Smooth muscle cell (in vitro differentiated cells): ENCODE measurements around the gene CCDC148. TPM values are rescaled to one million over a fixed set of nuclear protein-coding genes. Genes with fewer than 3 reads are reported as not detected.

Source experiments
- DNase-seq: peaks from one replicate; lab custom pipeline; 2025; ENCODE audit not compliant: unreplicated experiment; lab: John Stamatoyannopoulos, UW
- H2AFZ ChIP-seq: fragments of 200-600 bp; sonication (generic); 2 replicates; pipeline ENCODE4 v1.6.0; 2016; ENCODE audit warnings: antibody characterized with exemption, low read depth, mild to moderate bottlenecking
- H3F3A ChIP-seq: fragments of 200-600 bp; sonication (generic); 2 replicates; pipeline ENCODE4 v1.6.0; 2017; ENCODE audit warnings: antibody characterized with exemption, low read depth
- H3K27ac ChIP-seq: fragments of 200-600 bp; sonication (generic); 2 replicates; pipeline ENCODE4 v1.5.1; 2016; ENCODE audit warnings: low read depth, mild to moderate bottlenecking
- H3K27me3 ChIP-seq: fragments of 200-600 bp; sonication (generic); 2 replicates; pipeline ENCODE4 v1.6.1; 2016; ENCODE audit warnings: low read depth, mild to moderate bottlenecking
- H3K36me3 ChIP-seq: fragments of 200-600 bp; sonication (generic); 2 replicates; pipeline ENCODE4 v1.5.1; 2016; ENCODE audit warnings: low read depth
- H3K4me1 ChIP-seq: fragments of 200-600 bp; sonication (generic); 2 replicates; pipeline ENCODE4 v1.5.1; 2016; ENCODE audit warnings: low read depth
- H3K4me2 ChIP-seq: fragments of 200-600 bp; sonication (generic); 2 replicates; pipeline ENCODE4 v1.6.0; 2016; ENCODE audit warnings: mild to moderate bottlenecking
- H3K4me3 ChIP-seq: fragments of 200-600 bp; sonication (generic); 2 replicates; pipeline ENCODE4 v1.5.1; 2016; ENCODE audit warnings: mild to moderate bottlenecking
- H3K79me2 ChIP-seq: fragments of 200-600 bp; sonication (generic); 2 replicates; pipeline ENCODE4 v1.6.0; 2016; ENCODE audit warnings: low read depth, mild to moderate bottlenecking
- H3K9ac ChIP-seq: fragments of 200-600 bp; sonication (generic); 2 replicates; pipeline ENCODE4 v1.6.0; 2016; ENCODE audit warnings: low read depth
- H3K9me3 ChIP-seq: fragments of 200-600 bp; sonication (generic); replicated peaks from 2 replicates; pipeline ENCODE4 v1.5.1; 2016; ENCODE audit warnings: low read depth
- H4K20me1 ChIP-seq: fragments of 200-600 bp; sonication (generic); 2 replicates; pipeline ENCODE4 v1.6.0; 2016; ENCODE audit warnings: low read depth
- CTCF ChIP-seq: fragments of 200-600 bp; sonication (generic); IDR thresholded peaks from 2 replicates; pipeline ENCODE4 v1.5.1; 2017; ENCODE audit warnings: borderline replicate concordance, mild to moderate bottlenecking, antibody characterized with exemption; ENCODE audit not compliant: insufficient read depth, poor library complexity, severe bottlenecking
- WGBS: methylation state at CpG from one replicate; pipeline ENCODE4 v1.1.7; 2016; ENCODE audit warnings: low lambda C conversion rate; 5-methylcytosine and 5-hydroxymethylcytosine counted together
- polyA plus RNA-seq: library from polyadenylated mRNA; unstranded; fragments of >200 nt; fragmentation: Nextera tagmentation; extraction: Ambion mirVana; gene quantifications from 2 replicates; pipeline ENCODE4 v1.2.1, GENCODE V29; 2016
- total RNA-seq: library from RNA; depleted of rRNA; stranded (reverse); fragments of >200 nt; gene quantifications from 2 replicates; pipeline ENCODE4 v1.2.3, GENCODE V29; 2014

The CCDC148 gene
- total and polyA plus RNA-seq, 2 experiments from 2014 or later = 0.09 TPM; not detected in 1

- no peak overlapping the region for H3K4me2 ChIP-seq
- H3K4me1 ChIP-seq = no peaks in the 10 kb centered on the region
- no peak overlapping the region for H3K9ac ChIP-seq
- TF ChIP-seq CTCF = no peak
- no peak overlapping the region for H3K4me3 ChIP-seq
- no peaks in the 10 kb centered on the region for H3K9me3 ChIP-seq
- H4K20me1 ChIP-seq = no peaks in the 10 kb centered on the region
- no peak overlapping the region for H3K27ac ChIP-seq
- no peaks in the 10 kb centered on the region for H3K27me3 ChIP-seq
- H3K36me3 ChIP-seq = no peaks in the 10 kb centered on the region
- no peak overlapping the region for H2AFZ ChIP-seq
- no peaks in the 10 kb centered on the region for H3K79me2 ChIP-seq
- H3F3A ChIP-seq = no peaks in the 10 kb centered on the region
- no peak for DNase-seq
These were observed 24.4 kb downstream of the CCDC148 start for GRCh38 chr2:158432117-158432516.

- H3K27ac ChIP-seq = no peak overlapping the region
- no peaks in the 10 kb centered on the region for H4K20me1 ChIP-seq
- DNase-seq = no peak
- peak overlapping the region; percentile 18 for H3K4me2 ChIP-seq
- WGBS = 100% methylated on average over 1 of the region's 1 CpG
- H2AFZ ChIP-seq = no peak overlapping the region
- H3K36me3 ChIP-seq = peaks cover 5% of the 10 kb centered on the region
- no peaks in the 10 kb centered on the region for H3F3A ChIP-seq
- TF ChIP-seq CTCF = no peak
- H3K79me2 ChIP-seq = no peaks in the 10 kb centered on the region
- H3K9ac ChIP-seq = no peak overlapping the region
- no peaks in the 10 kb centered on the region for H3K27me3 ChIP-seq
- peaks cover 6% of the 10 kb centered on the region for H3K4me1 ChIP-seq
- H3K4me3 ChIP-seq = no peak overlapping the region
- no peaks in the 10 kb centered on the region for H3K9me3 ChIP-seq
These were observed 42.0 kb downstream of the CCDC148 start for GRCh38 chr2:158414538-158414937.

- Histone ChIP-seq H3K27ac (no peak overlapping the region), H4K20me1 (no peaks in the 10 kb centered on the region), H3K9me3 (no peaks in the 10 kb centered on the region), H3K4me1 (peaks cover 6% of the 10 kb centered on the region), H2AFZ (no peak overlapping the region), H3K79me2 (no peaks in the 10 kb centered on the region), H3K4me3 (no peak overlapping the region), H3K4me2 (no peak overlapping the region), H3F3A (no peaks in the 10 kb centered on the region), H3K27me3 (no peaks in the 10 kb centered on the region), H3K9ac (no peak overlapping the region), H3K36me3 (peaks cover 5% of the 10 kb centered on the region)
- no peak for DNase-seq
- WGBS = 90% methylated on average over 2 of the region's 2 CpGs
- no peak for TF ChIP-seq CTCF
These were observed 43.0 kb downstream of the CCDC148 start for GRCh38 chr2:158413581-158413980.

GRCh38 chr2:158412206-158412605, 44.3 kb downstream of the CCDC148 start:
- Histone ChIP-seq H3K9ac (no peak overlapping the region), H3K79me2 (no peaks in the 10 kb centered on the region), H3K36me3 (peaks cover 5% of the 10 kb centered on the region), H4K20me1 (no peaks in the 10 kb centered on the region), H3K9me3 (no peaks in the 10 kb centered on the region), H3K4me3 (no peak overlapping the region), H3K4me1 (peaks cover 6% of the 10 kb centered on the region), H3K27me3 (no peaks in the 10 kb centered on the region), H3K27ac (no peak overlapping the region), H2AFZ (no peak overlapping the region), H3F3A (no peaks in the 10 kb centered on the region), H3K4me2 (no peak overlapping the region)
- no peak for TF ChIP-seq CTCF
- DNase-seq = no peak
- WGBS = 33% methylated on average over 3 of the region's 3 CpGs
